A549 treated with RU486 at 1 μM for 4 hours (cell line): ENCODE data around the gene ACBD6. TPM values are rescaled to one million over a fixed set of nuclear protein-coding genes. Genes with fewer than 3 reads are reported as not detected.

Experiments used
- total RNA-seq: library from RNA; stranded (reverse); fragments of 200-300 nt; extraction: Qiagen RNA extraction; gene quantifications from 5 replicates; pipeline ENCODE4 v1.2.3, GENCODE V29; 2022; ENCODE audit warnings: low read depth

The ACBD6 gene, protein sequence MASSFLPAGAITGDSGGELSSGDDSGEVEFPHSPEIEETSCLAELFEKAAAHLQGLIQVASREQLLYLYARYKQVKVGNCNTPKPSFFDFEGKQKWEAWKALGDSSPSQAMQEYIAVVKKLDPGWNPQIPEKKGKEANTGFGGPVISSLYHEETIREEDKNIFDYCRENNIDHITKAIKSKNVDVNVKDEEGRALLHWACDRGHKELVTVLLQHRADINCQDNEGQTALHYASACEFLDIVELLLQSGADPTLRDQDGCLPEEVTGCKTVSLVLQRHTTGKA
- 55.7 to 59.4 TPM (median 57.7 TPM) in 5 replicates for total RNA-seq

DNA sequence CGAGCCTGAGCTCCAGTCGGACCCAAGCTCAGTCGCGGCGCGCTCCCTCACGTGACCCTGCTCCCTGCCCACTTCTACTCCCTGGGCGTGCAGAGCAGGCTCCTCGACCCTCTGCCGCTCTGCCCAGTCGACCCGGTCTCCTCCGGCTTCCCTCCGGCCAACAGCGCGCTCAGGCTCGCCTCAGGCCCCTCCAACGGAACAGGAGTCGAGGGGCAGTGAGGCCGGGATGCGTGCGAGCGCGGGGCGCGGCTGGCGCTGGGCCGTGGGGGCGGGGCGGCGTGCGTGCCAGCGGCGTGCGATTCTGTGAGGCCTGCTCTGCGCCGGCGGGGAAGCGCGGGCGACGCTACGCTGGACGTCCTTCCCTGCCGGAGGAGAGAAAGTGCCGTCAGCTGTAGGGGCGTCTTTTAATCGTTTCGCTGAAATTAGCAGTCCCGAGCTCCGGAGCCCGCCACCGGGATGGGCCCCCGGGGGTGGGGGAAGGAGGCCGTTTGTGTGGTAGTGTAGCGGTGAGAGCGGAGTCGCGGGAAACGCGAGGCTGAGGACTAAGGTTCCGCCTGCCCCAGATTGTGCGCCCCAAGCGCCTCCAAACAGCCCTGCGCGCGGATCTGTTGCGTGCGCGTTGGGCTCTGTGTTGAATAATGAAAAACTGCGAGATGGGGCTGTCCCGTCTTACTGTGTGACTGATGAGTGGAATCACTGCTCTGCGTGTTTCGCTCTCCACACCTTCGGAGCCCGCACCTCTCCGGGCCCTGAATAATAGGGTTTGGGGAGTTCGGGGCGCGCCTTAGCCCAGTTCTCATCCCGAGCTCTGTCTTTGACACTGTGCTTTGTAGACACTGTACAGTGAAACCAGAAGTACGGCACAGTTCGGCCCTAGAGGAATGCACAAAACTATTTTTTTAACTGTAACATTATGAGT, at the start of gene ACBD6:
ACBD6 (minus strand) TSS at position 217 of the 919 bp plus-strand sequence. CDS start 311 bp downstream, outside the sequence.

Other genes starting within 250 kb of the ACBD6 start
- gene OVAAL, start 56.4 kb upstream of the ACBD6 start, total RNA-seq, result 0.10 TPM in 1 of 5 replicates, not detected in the others
- gene XPR1, start 129.4 kb upstream of the ACBD6 start, total RNA-seq, result 13.9 to 28.6 TPM (median 23.5 TPM) in 5 replicates